Cardiac ventricle fibroblast (primary cell): ENCODE data around the gene LGI2. TPM values are rescaled to one million over a fixed set of nuclear protein-coding genes. Genes with fewer than 3 reads are reported as not detected.

Source experiments
- total RNA-seq: library from RNA; depleted of rRNA; stranded (reverse); fragments of >200 nt; gene quantifications from 2 replicates; pipeline ENCODE4 v1.2.3, GENCODE V29; 2015

LGI2 gene
- total RNA-seq = 0.25 and 0.44 TPM in 2 replicates

DNA sequence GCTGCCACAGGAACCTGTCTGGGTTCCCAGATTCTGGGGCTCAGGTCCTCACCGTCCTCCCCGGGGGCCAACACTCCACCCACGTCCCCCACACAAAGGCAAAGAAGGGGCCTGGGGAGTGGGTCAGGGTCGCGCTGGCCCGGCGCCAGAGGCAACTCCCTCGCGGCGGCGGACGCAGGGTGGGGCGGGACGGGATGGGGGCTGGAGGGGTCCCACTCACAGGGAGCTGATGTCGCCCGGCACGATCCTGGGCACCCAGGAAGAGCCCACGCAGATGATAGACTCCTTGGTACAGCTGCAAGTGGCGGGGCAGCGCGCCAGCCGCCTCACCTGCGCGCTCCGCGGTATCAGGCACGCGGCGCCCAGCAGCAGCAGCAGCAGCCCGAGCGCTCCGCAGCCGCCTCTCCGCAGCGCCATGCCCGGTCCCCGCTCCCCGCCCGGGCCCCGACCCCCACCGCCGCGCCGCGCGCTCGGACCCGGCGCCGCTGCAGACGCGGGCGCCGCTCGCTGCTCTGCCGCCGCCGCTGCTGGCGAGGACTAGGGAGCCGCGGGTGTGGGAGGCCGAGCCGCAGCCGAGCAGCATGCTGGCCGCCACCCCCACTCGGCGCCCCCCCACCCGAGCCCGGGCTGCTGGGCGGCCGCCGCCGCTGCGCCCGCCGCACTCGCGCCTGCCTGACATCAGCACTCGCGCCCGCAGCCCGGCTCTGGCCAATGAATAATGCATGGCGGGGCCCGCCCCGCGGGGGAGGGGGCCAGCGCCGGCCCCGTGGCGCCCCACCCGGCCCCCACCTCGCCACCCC, at the start of gene LGI2:
Gene LGI2 (minus strand): TSS at position 670 of the 800 bp plus-strand sequence. CDS start 253 bp downstream, at position 417.

Other genes with a start within 250 kb of the LGI2 start
- 183 and 187 TPM in 2 replicates for gene SOD3, start 235.4 kb downstream of the LGI2 start, total RNA-seq
- 8.5 and 10.5 TPM in 2 replicates for gene CCDC149, start 117.9 kb downstream of the LGI2 start, total RNA-seq
- 3.6 and 4.0 TPM in 2 replicates for gene SEPSECS, start 129.5 kb upstream of the LGI2 start, total RNA-seq
- 14.0 and 14.7 TPM in 2 replicates for gene PI4K2B, start 203.1 kb upstream of the LGI2 start, total RNA-seq